AG04450 (cell line): ENCODE data around the gene POU3F3. TPM values are rescaled to one million over a fixed set of nuclear protein-coding genes. Genes with fewer than 3 reads are reported as not detected.

ENCODE experiments used
- CTCF ChIA-PET: fragments of 300-600, 350-600 bp; formaldehyde crosslinking; extraction: SDS; loops from one replicate; lab custom pipeline; 2022; ENCODE audit warnings: antibody characterized with exemption, inconsistent platforms; lab: Charles Lee
- POLR2A ChIA-PET: fragments of 350-600 bp; formaldehyde crosslinking; extraction: SDS; loops from one replicate; lab custom pipeline; 2021; ENCODE audit warnings: antibody characterized with exemption, inconsistent platforms; lab: Yijun Ruan, JAX
- DNase-seq: peaks from one replicate; pipeline ENCODE4 v3.0.0-alpha.2; 2011; ENCODE audit warnings: low read depth, low spot score
- H3K27ac ChIP-seq: one replicate; pipeline ENCODE4 v1.5.1; 2012; ENCODE audit warnings: low read depth, low read length, control low read depth
- H3K27me3 ChIP-seq: one replicate; pipeline ENCODE4 v1.6.0; 2012; ENCODE audit warnings: low read length; ENCODE audit not compliant: control insufficient read depth, insufficient read depth
- H3K4me3 ChIP-seq: 2 replicates; pipeline ENCODE4 v1.5.1; 2011; ENCODE audit warnings: mild to moderate bottlenecking, low read depth, low read length, control low read depth
- H3K9me3 ChIP-seq: 2 replicates; pipeline ENCODE4 v1.5.1; 2012; ENCODE audit warnings: low read length; ENCODE audit not compliant: control insufficient read depth, insufficient read depth
- CTCF ChIP-seq: IDR thresholded peaks from 2 replicates; pipeline ENCODE4 v1.5.1; 2011; ENCODE audit warnings: low read depth, low read length, control low read depth, inconsistent platforms
- polyA plus RNA-seq: library from polyadenylated mRNA; depleted of rRNA; stranded (reverse); fragments of >200 nt; gene quantifications from 2 replicates; pipeline ENCODE4 v1.2.3, GENCODE V29; 2011; rRNA removed
- small RNA-seq: library from RNA; depleted of rRNA; stranded (forward); fragments of <200 nt; gene quantifications from one replicate; pipeline ENCODE3, GENCODE V24; 2012; ENCODE audit warnings: low read depth; ENCODE audit not compliant: insufficient read length

Gene POU3F3
- polyA plus RNA-seq, 1 experiment: not detected

DNA sequence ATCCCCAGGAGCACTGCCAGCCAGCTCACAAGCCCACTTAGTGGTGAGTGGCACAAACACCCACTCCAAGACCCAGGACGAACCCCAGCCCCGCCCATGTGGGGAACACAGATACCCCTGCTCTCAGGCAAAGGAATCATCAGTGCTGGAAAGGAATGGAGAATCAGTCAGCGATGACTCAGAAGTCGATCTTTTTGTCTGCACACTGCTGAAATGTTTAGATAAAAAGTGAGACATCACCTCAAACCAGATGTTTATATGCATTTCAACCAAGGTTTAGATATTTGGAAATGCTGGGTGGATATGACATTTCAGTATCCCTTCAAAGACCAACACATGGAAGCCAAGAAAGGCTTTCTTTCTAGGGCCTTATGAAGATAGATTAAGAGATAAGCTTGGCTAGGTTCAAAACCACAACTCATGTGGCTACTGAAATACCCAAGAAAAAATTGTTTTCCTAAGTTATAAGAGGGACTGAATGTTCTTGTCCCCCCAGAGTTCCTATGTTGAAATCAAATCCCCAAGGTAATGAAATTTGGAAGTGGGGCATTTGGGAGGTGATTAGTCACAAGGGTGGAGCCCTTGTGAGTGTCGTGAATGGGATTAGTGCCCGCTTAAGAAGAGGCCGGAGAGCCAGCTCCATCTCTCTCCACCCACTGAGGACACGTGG, 43.7 kb downstream of the POU3F3 start:
- Histone ChIP-seq H3K4me3 (no peak overlapping the region), H3K9me3 (no peaks in the 10 kb centered on the region), H3K27me3 (no peaks in the 10 kb centered on the region), H3K27ac (no peak overlapping the region)
- CTCF ChIA-PET: no interaction called here
- DNase-seq: no peak
- TF ChIP-seq CTCF: no peak
- POLR2A ChIA-PET: no interaction called here

DNA sequence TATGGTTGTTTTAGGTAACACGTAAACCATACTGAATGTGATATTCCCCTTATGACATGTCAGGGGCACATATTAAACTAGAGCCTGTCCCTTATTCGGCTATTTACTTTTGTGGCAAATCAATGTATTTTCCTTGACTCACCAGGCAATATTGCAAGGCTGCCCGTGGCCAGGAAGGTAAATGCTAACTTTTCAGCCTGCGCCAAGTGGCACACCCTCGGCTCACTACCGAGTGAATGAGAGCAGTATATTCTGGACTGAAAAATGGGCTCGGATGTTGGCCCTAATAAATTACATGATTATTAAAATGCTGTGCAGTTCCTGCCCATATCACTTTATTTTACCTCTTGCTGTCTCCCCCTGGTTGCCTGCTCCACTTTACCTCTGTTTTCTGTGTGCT, 46.7 kb downstream of the POU3F3 start:
- ChIA-PET CTCF (no interaction called here), POLR2A (no interaction called here)
- no peaks in the 10 kb centered on the region for H3K27me3 ChIP-seq
- H3K9me3 ChIP-seq: no peaks in the 10 kb centered on the region
- no peak overlapping the region for H3K27ac ChIP-seq
- H3K4me3 ChIP-seq: no peak overlapping the region
- no peak for DNase-seq
- TF ChIP-seq CTCF: no peak

DNA sequence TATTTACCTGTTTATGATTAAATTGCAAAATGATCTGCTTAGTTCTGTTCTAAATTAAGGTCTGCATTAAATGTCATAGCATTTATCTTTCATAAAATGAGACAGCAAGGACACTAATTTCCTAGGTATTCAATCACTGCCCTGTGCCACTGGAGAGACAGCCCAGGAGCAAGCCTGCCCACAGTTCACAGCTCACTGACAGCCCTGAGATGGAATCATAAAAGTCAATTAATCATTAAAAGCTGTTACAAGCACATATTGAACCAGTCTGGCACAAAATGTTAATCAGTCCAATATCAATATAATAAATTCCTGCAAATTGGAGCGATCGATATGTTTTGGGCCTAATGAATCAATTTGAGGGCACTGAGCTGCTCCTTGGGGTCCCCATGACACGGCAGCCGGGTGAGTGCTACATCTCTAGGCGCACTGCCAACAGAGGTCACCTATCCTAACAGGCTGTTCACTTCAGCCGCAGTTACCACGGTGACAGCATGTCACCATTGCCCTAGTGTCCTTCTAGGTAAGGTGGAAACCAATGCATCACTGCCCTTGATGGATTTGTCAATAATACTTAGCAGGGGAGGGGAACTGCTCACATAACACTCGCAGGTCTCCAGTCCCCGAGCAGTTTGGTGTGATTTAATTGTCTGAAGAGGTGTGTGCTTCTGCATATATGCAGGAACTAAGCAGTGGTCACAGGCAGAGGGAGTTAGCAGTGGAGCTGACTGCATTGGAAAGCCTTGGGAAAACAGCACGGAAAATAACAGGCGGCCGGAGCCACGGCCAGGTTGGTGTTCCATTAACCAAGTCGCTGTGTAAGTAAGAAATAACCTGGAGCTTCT, 47.3 kb downstream of the POU3F3 start:
- Histone ChIP-seq H3K9me3 (no peaks in the 10 kb centered on the region), H3K27ac (no peak overlapping the region), H3K27me3 (no peaks in the 10 kb centered on the region), H3K4me3 (no peak overlapping the region)
- CTCF ChIA-PET: no interaction called here
- DNase-seq: no peak
- no peak for TF ChIP-seq CTCF
- POLR2A ChIA-PET: no interaction called here

GRCh38 chr2:104902317-104902716, 48.4 kb downstream of the POU3F3 start:
- no peak for DNase-seq
- ChIA-PET CTCF (no interaction called here), POLR2A (no interaction called here)
- no peaks in the 10 kb centered on the region for H3K9me3 ChIP-seq
- H3K27me3 ChIP-seq: no peaks in the 10 kb centered on the region
- H3K27ac ChIP-seq: no peak overlapping the region
- H3K4me3 ChIP-seq: no peak overlapping the region
- no peak for TF ChIP-seq CTCF

Small RNA genes lying within 50 kb of the gene (small RNA-seq; reads per million reads assigned to genes)
- not detected for gene AC018730.1

Other genes starting within 250 kb of the POU3F3 start
- gene MRPS9, start 184.0 kb downstream of the POU3F3 start, polyA plus RNA-seq: 27.5 and 36.1 TPM in 2 replicates